Measurements from ENCODE around the gene CCS.

CCS gene

GRCh38 chr11:66652651-66653050, 59.7 kb downstream of the CCS start:
- H3K9ac ChIP-seq (ENCODE audit: low read length): no peak overlapping the region
- H3K4me1 ChIP-seq (ENCODE audit: control insufficient read depth, insufficient read depth, low read length): no peaks in the 10 kb centered on the region
- DNase-seq (ENCODE audit: low read depth): no peak
- no peak overlapping the region for H3K4me3 ChIP-seq (ENCODE audit: low read length)
- H3K36me3 ChIP-seq (ENCODE audit: control insufficient read depth, insufficient read depth, low read length, severe bottlenecking): peaks cover 18% of the 10 kb centered on the region
- no peaks in the 10 kb centered on the region for H3K9me3 ChIP-seq (ENCODE audit: control insufficient read depth, low read length)
- no peaks in the 10 kb centered on the region for H3K27me3 ChIP-seq (replicated peaks; ENCODE audit: control insufficient read depth, insufficient read depth, low read length)

DNA sequence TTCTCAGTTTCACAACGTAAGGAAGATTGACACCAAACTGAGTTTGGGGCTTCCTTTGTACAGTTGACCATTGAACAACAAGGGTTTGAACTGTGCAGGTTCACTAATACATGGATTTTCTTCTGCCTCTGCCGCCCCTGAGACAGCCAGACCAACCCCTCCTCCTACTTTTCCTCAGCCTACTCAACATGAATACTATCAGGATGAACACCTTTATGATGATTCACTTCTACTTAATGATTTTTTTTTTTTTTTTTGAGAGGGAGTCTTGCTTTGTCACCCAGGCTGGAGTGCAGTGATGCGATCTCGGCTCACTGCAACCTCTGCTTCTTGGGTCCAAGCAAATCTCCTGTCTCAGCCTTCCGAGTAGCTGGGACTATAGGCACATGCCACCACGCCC, 60.1 kb downstream of the CCS start:
- H3K9me3 ChIP-seq (ENCODE audit: control insufficient read depth, low read length): no peaks in the 10 kb centered on the region
- no peak overlapping the region for H3K4me3 ChIP-seq (ENCODE audit: low read length)
- no peak overlapping the region for H3K9ac ChIP-seq (ENCODE audit: low read length)
- no peaks in the 10 kb centered on the region for H3K4me1 ChIP-seq (ENCODE audit: control insufficient read depth, insufficient read depth, low read length)
- H3K27me3 ChIP-seq (replicated peaks; ENCODE audit: control insufficient read depth, insufficient read depth, low read length): no peaks in the 10 kb centered on the region
- peaks cover 15% of the 10 kb centered on the region for H3K36me3 ChIP-seq (ENCODE audit: control insufficient read depth, insufficient read depth, low read length, severe bottlenecking)
- DNase-seq (ENCODE audit: low read depth): no peak
